HepG2 (cell line): ENCODE results near the gene TTC22. TPM values are rescaled to one million over a fixed set of nuclear protein-coding genes. Genes with fewer than 3 reads are reported as not detected.

Experiments used
- ATAC-seq: fragments of 200-7000 bp; cut with Tn5 transposase; 3 replicates; pipeline ENCODE4 v1.9.1; 2020; ENCODE audit warnings: mild to moderate bottlenecking, moderate library complexity
- BruUV-seq: library from RNA; stranded (reverse); fragments of 400-500 nt; replicated peaks from 2 replicates; lab custom pipeline; 2021; lab: Mats Ljungman, UMichigan
- CTCF ChIA-PET: fragments of 300-600 bp; formaldehyde crosslinking; extraction: SDS; loops from one replicate; lab custom pipeline; 2021; ENCODE audit warnings: low total read pairs, inconsistent platforms, low intra/inter-chr PET ratio; lab: Yijun Ruan, JAX
- POLR2A ChIA-PET: fragments of 350-600 bp; sonication (Branson Sonifier 250); formaldehyde crosslinking; loops from one replicate; lab custom pipeline; 2020; ENCODE audit warnings: antibody characterized with exemption, inconsistent platforms; lab: Yijun Ruan, JAX
- DNase-seq: peaks from one replicate; pipeline ENCODE4 v3.0.0-alpha.2; 2015; ENCODE audit warnings: low spot score
- FAIRE-seq: peaks from 3 replicates; lab custom pipeline; 2011; peaks lifted over from hg19 to GRCh38; lab: Jason Lieb, UNC
- H2AFZ ChIP-seq: one replicate; pipeline ENCODE4 v1.6.1; 2011; ENCODE audit warnings: low read length, inconsistent platforms
- H3K27ac ChIP-seq: fragments of 300-600 bp; 3 replicates; pipeline ENCODE4 v1.8.0; 2011; ENCODE audit warnings: mixed run types, mild to moderate bottlenecking, mixed read lengths, low read length, inconsistent platforms; ENCODE audit not compliant: insufficient read depth; ENCODE audit errors: extremely low read length
- H3K27me3 ChIP-seq, 2 experiments: fragments of 200-600 bp in 1 of 2; 2 replicates in 1 of 2; 3 replicates in 1 of 2; pipeline versions ENCODE4 v1.6.0 to v1.8.0; 2011; ENCODE audit warnings: low read length in 2 of 2, mild to moderate bottlenecking in 2 of 2, moderate library complexity in 2 of 2, inconsistent platforms in 1 of 2; ENCODE audit not compliant: insufficient read depth in 2 of 2, control insufficient read depth in 1 of 2
- H3K36me3 ChIP-seq, 2 experiments: fragments of 200-600 bp in 1 of 2; replicated peaks in 1 of 2; 2 replicates in 1 of 2; 3 replicates in 1 of 2; pipeline versions ENCODE4 v1.5.1 to v1.8.0; 2011; ENCODE audit warnings: low read length in 2 of 2, inconsistent platforms in 1 of 2; ENCODE audit not compliant: insufficient read depth in 2 of 2, control insufficient read depth in 1 of 2
- H3K4me1 ChIP-seq: 2 replicates; pipeline ENCODE4 v1.5.1; 2012; ENCODE audit warnings: low read length, inconsistent platforms; ENCODE audit not compliant: insufficient read depth
- H3K4me2 ChIP-seq: 2 replicates; pipeline ENCODE4 v1.6.0; 2011; ENCODE audit warnings: low read depth, low read length, inconsistent platforms
- H3K4me3 ChIP-seq, 3 experiments: fragments of 200-600 bp in 1 of 3; sonication (generic), shearing (Covaris generic) in 1 of 3; replicated peaks in 1 of 3; 2 replicates each; pipeline ENCODE4 v1.5.1; 2011 to 2016; ENCODE audit warnings: low read length in 3 of 3, inconsistent platforms in 2 of 3, low read depth in 2 of 3, mild to moderate bottlenecking in 2 of 3, control low read depth in 1 of 3, mixed read lengths in 1 of 3; ENCODE audit not compliant: insufficient read depth in 1 of 3
- H3K79me2 ChIP-seq: one replicate; pipeline ENCODE4 v1.6.1; 2011; ENCODE audit warnings: low read length, inconsistent platforms; ENCODE audit not compliant: insufficient read depth
- H3K9ac ChIP-seq: 2 replicates; pipeline ENCODE4 v1.6.0; 2011; ENCODE audit warnings: mild to moderate bottlenecking, low read depth, low read length, inconsistent platforms; ENCODE audit not compliant: insufficient read depth
- H3K9me3 ChIP-seq: 2 replicates; pipeline ENCODE4 v1.5.1; 2012; ENCODE audit warnings: mild to moderate bottlenecking, low read length
- H4K20me1 ChIP-seq: 2 replicates; pipeline ENCODE4 v1.6.0; 2011; ENCODE audit warnings: inconsistent platforms, mild to moderate bottlenecking, low read length, moderate library complexity; ENCODE audit not compliant: insufficient read depth
- CEBPB ChIP-seq: IDR thresholded peaks from 2 replicates; pipeline ENCODE4 v1.6.1; 2011; ENCODE audit warnings: low read depth, low read length, improper control_type of control experiment, borderline replicate concordance
- NONO ChIP-seq, 2 experiments: fragments of 450-650 bp in 1 of 2; sonication (generic) in 1 of 2; formaldehyde crosslinking in 1 of 2; IDR thresholded peaks in 1 of 2; conservative IDR thresholded peaks in 1 of 2; 2 replicates each; pipeline versions ENCODE4 v1.6.1 to v1.8.0; 2017 to 2022; ENCODE audit warnings: mild to moderate bottlenecking in 1 of 2, missing genetic modification reagents in 1 of 2, moderate library complexity in 1 of 2
- POLR2A ChIP-seq, 2 experiments: IDR thresholded peaks; 2 replicates each; pipeline ENCODE4 v1.6.1; 2011; ENCODE audit warnings: low read depth in 2 of 2, low read length in 2 of 2, mild to moderate bottlenecking in 1 of 2, moderate library complexity in 1 of 2; ENCODE audit not compliant: insufficient read depth in 1 of 2
- POLR2AphosphoS5 ChIP-seq: IDR thresholded peaks from 2 replicates; pipeline ENCODE4 v1.6.1; 2012; ENCODE audit warnings: low read depth, low read length
- RFX5 ChIP-seq: IDR thresholded peaks from 2 replicates; pipeline ENCODE4 v1.6.1; 2011; ENCODE audit warnings: low read depth, low read length, improper control_type of control experiment
- ZNF160 ChIP-seq: sonication (generic); formaldehyde crosslinking; IDR thresholded peaks from 2 replicates; pipeline ENCODE4 v1.8.0; 2022; ENCODE audit warnings: mild to moderate bottlenecking, inconsistent platforms, missing genetic modification reagents
- ZNF281 ChIP-seq: sonication (generic); formaldehyde crosslinking; IDR thresholded peaks from 2 replicates; pipeline ENCODE4 v1.4.0; 2020; ENCODE audit warnings: missing genetic modification reagents, borderline replicate concordance
- WGBS: methylation state at CpG from one replicate; pipeline ENCODE4 v1.1.6; 2017; ENCODE audit warnings: low lambda C conversion rate; 5-methylcytosine and 5-hydroxymethylcytosine counted together
- in situ Hi-C: cut with HindIII; loops from 2 replicates; pipeline ENCODE4 v1.10.0; 2017; ENCODE audit warnings: low pct_unique_long_range_greater_than_20kb; ENCODE audit not compliant: extremely low pct_ligation_motif_present
- intact Hi-C: fragments of 100-400 bp; cut with micrococcal nuclease; formaldehyde crosslinking; loops from one replicate; pipeline ENCODE4 v1.10.0; 2022; ENCODE audit not compliant: unreplicated experiment
- polyA plus RNA-seq, 8 experiments: library from polyadenylated mRNA; depleted of rRNA in 3 of 8; stranded (reverse) in 7 of 8; unstranded in 1 of 8; fragments of >200 nt; fragmentation: Illumina TruSeq in 4 of 8; extraction: Trizol in 4 of 8; gene quantifications; 2 replicates each; pipeline versions ENCODE4 v1.2.1 to v1.2.3, GENCODE V29; 2011 to 2016; ENCODE audit warnings: low read depth in 4 of 8, missing spikeins in 1 of 8, mixed read lengths in 1 of 8; ENCODE audit not compliant: insufficient read depth in 1 of 8
- total RNA-seq, 5 experiments: library from RNA; depleted of rRNA; stranded (reverse); fragments of >200 nt; fragmentation: Illumina TruSeq; extraction: Trizol; gene quantifications; 2 replicates each; pipeline ENCODE4 v1.2.3, GENCODE V29; 2016; ENCODE audit warnings: low read depth in 1 of 5

The TTC22 gene
- total and polyA plus RNA-seq, 2 of the 13 experiments (the other 11 are each of a cell fraction or from before 2014, with no cell fraction given), result not detected

DNA sequence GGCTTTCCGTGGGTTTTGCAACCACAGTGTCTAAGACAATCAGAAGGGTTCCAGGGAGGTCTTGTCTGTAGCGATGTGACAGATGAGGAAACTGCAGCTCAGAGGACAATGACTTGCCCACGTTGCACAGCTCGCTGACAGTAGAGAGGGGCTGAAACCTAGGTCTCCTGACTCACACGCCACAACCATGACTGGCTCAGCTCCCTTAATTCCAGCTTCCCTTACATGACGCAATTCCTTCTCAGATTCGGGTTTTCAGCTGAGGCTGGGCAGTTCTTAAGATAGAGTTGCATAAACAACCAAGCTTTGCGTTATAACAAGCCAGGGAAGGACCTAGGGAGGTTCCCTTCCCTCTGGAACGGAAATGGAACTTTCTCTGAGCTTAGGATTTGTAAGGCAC lies 49.6 kb upstream of the TTC22 start:
- POLR2A ChIA-PET, result interaction anchor here (0.7 to 6.6 kb wide), 6 partner anchors 8 to 171 kb away, joined by 3 to 52 read pairs (median 16); partner anchors contain the start of gene DHCR24
- BruUV-seq, result no TSS peak
- CTCF ChIA-PET, result no interaction called here
- no peaks in the 10 kb centered on the region for H3K9me3 ChIP-seq
- TF ChIP-seq POLR2A (IDR thresholded peaks at IDR 0.05; ENCODE audit: insufficient read depth in 1 of 2, low read depth in 2 of 2, low read length in 2 of 2) (peak in 1 of 2 experiments; percentile 45; a peak in 1 of 4 replicates), NONO (IDR thresholded peaks at IDR 0.05) (no peak), NONO (CRISPR knock-in tag; conservative IDR thresholded peaks at IDR 0.05) (0 out of 2 replicates have a peak, but pooled peaks have one; percentile 11), RFX5 (no peak), CEBPB (peak; percentile 54; the same call in 1 of the 2 replicates), POLR2AphosphoS5 (peak; percentile 35; the same call in 1 of the 2 replicates), ZNF160 (CRISPR knock-in tag) (no peak), ZNF281 (CRISPR knock-in tag) (no peak)
- intact Hi-C loops (no loop called here), in situ Hi-C loops (no loop called here)
- H4K20me1 ChIP-seq, result peaks cover 44% of the 10 kb centered on the region
- 96% methylated on average over 9 of the region's 9 CpGs for WGBS
- FAIRE-seq (no peak), ATAC-seq (no peak), DNase-seq (no peak)
- H3K4me3 ChIP-seq, result no peak overlapping the region
- H3K27ac ChIP-seq, result no peak overlapping the region
- H2AFZ ChIP-seq, result no peak overlapping the region
- peaks cover 2% of the 10 kb centered on the region for H3K4me1 ChIP-seq
- H3K27me3 ChIP-seq, result no peaks in the 10 kb centered on the region
- no peak overlapping the region for H3K9ac ChIP-seq
- H3K4me2 ChIP-seq, result no peak overlapping the region
- H3K79me2 ChIP-seq, result no peaks in the 10 kb centered on the region
- H3K36me3 ChIP-seq, result peaks cover 55 to 63% of the 10 kb centered on the region in 2 experiments
